Glutamatergic neuron (in vitro differentiated cells): ENCODE results near the gene UBAP2. TPM values are rescaled to one million over a fixed set of nuclear protein-coding genes. Genes with fewer than 3 reads are reported as not detected.
A peak's percentile ranks its signal among the peaks of the same experiment; 100 is the strongest.

Source experiments
- DNase-seq: peaks from one replicate; pipeline ENCODE4 v3.0.0; 2022
- H3K27ac Mint-ChIP-seq: one replicate; pipeline ENCODE4 v1.8.0; 2020; ENCODE audit warnings: mild to moderate bottlenecking, mixed read lengths, inconsistent platforms; ENCODE audit not compliant: unreplicated experiment
- H3K27me3 Mint-ChIP-seq: one replicate; pipeline ENCODE4 v1.8.0; 2020; ENCODE audit warnings: mild to moderate bottlenecking, moderate library complexity, mixed read lengths, inconsistent platforms; ENCODE audit not compliant: unreplicated experiment
- H3K36me3 Mint-ChIP-seq: one replicate; pipeline ENCODE4 v1.8.0; 2020; ENCODE audit warnings: mild to moderate bottlenecking, mixed read lengths, inconsistent platforms; ENCODE audit not compliant: unreplicated experiment
- H3K4me1 Mint-ChIP-seq: one replicate; pipeline ENCODE4 v1.8.0; 2020; ENCODE audit warnings: mild to moderate bottlenecking, low read depth, mixed read lengths, inconsistent platforms; ENCODE audit not compliant: unreplicated experiment
- H3K4me3 Mint-ChIP-seq: one replicate; pipeline ENCODE4 v1.8.0; 2020; ENCODE audit warnings: mild to moderate bottlenecking, mixed read lengths, inconsistent platforms; ENCODE audit not compliant: unreplicated experiment
- H3K9me3 Mint-ChIP-seq: one replicate; pipeline ENCODE4 v1.8.0; 2020; ENCODE audit warnings: mild to moderate bottlenecking, moderate library complexity, mixed read lengths, inconsistent platforms; ENCODE audit not compliant: unreplicated experiment
- CTCF ChIP-seq: fragments of 200-600 bp; sonication (generic); IDR thresholded peaks from one replicate; pipeline ENCODE4 v1.5.0; 2021; ENCODE audit not compliant: partially characterized antibody, unreplicated experiment
- total RNA-seq: library from RNA; stranded (reverse); fragmentation: NEBNext Ultra II Directional; extraction: Animal tissue kit (Norgen Biotek cat#: 25700); gene quantifications from one replicate; pipeline ENCODE4 v1.2.1, GENCODE V29; 2021; ENCODE audit not compliant: unreplicated experiment

UBAP2 gene
- total RNA-seq, 1 donor from 2014 or later = 65.1 TPM

GRCh38 chr9:33931326-33931725 lies 117.4 kb downstream of the UBAP2 start:
- DNase-seq = no peak
- Mint-ChIP-seq H3K9me3 (peaks cover 11% of the 10 kb centered on the region), H3K4me3 (no peak overlapping the region), H3K4me1 (no peaks in the 10 kb centered on the region), H3K36me3 (no peaks in the 10 kb centered on the region), H3K27me3 (peaks cover 3% of the 10 kb centered on the region), H3K27ac (peak overlapping the region; percentile 33)
- TF ChIP-seq CTCF = no peak

- H3K4me3 Mint-ChIP-seq = no peak overlapping the region
These were observed 121.0 kb downstream of the UBAP2 start for GRCh38 chr9:33927694-33928093.

GRCh38 chr9:33926746-33927485 lies 121.8 kb downstream of the UBAP2 start:
- no peak overlapping the region for H3K4me3 Mint-ChIP-seq
- peaks cover 6% of the 10 kb centered on the region for H3K36me3 Mint-ChIP-seq
- TF ChIP-seq CTCF = no peak
- H3K27ac Mint-ChIP-seq = peak overlapping the region; percentile 52
- no peak for DNase-seq
- H3K4me1 Mint-ChIP-seq = peaks cover 4% of the 10 kb centered on the region
- H3K27me3 Mint-ChIP-seq = peaks cover 10% of the 10 kb centered on the region
- peaks cover 17% of the 10 kb centered on the region for H3K9me3 Mint-ChIP-seq

More at GRCh38 chr9:33927694-33928093, 121.0 kb downstream of the UBAP2 start:
- H3K27me3 Mint-ChIP-seq = peaks cover 10% of the 10 kb centered on the region
- peaks cover 4% of the 10 kb centered on the region for H3K4me1 Mint-ChIP-seq
- peaks cover 19% of the 10 kb centered on the region for H3K9me3 Mint-ChIP-seq
- H3K27ac Mint-ChIP-seq = no peak overlapping the region
- peaks cover 6% of the 10 kb centered on the region for H3K36me3 Mint-ChIP-seq
- TF ChIP-seq CTCF = no peak
- no peak for DNase-seq

- TF ChIP-seq CTCF = peak; percentile 49
- H3K36me3 Mint-ChIP-seq = peaks cover 6% of the 10 kb centered on the region
- DNase-seq = peak; percentile 63
- peak overlapping the region; percentile 67 for H3K27ac Mint-ChIP-seq
- H3K4me3 Mint-ChIP-seq = no peak overlapping the region
- H3K27me3 Mint-ChIP-seq = peaks cover 12% of the 10 kb centered on the region
- H3K9me3 Mint-ChIP-seq = peaks cover 24% of the 10 kb centered on the region
- H3K4me1 Mint-ChIP-seq = peaks cover 5% of the 10 kb centered on the region
These were observed 123.5 kb downstream of the UBAP2 start for GRCh38 chr9:33924978-33925797.
